ENCODE data around the gene EPC1. TPM values are rescaled to one million over a fixed set of nuclear protein-coding genes. Genes with fewer than 3 reads are reported as not detected.
"Not testable (repeated sequence)": the region's sequence is repeated elsewhere in the genome, so short reads cannot be mapped to it uniquely, and the experiment has no call there.

Gene EPC1
- total RNA-seq, 2 experiments from 2014 or later: 40.9 to 48.8 TPM

DNA sequence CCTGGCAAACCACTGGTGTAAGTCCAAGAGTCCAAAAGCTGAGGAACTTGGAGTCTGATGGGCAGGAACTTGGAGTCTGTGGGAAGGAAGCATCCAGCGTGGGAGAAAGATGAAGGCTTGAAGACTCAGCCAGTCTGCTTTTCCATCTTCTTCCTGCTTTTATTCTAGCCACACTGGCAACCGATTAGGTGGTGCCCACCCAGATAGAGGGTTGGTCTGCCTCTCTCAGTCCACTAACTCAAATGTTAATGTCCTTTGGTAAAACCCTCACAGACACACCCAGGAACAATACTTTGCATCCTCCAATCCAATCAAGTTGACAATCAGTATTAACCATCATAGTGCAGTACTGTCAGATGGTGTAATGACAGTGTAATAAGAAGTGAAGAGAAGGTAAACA is 119.2 kb downstream of the EPC1 start:
- TF ChIP-seq EZH2phosphoT487 (IDR thresholded peaks at IDR 0.05; ENCODE audit: borderline replicate concordance, low read depth, low read length): no peak
- TF ChIP-seq, protein P1, sequence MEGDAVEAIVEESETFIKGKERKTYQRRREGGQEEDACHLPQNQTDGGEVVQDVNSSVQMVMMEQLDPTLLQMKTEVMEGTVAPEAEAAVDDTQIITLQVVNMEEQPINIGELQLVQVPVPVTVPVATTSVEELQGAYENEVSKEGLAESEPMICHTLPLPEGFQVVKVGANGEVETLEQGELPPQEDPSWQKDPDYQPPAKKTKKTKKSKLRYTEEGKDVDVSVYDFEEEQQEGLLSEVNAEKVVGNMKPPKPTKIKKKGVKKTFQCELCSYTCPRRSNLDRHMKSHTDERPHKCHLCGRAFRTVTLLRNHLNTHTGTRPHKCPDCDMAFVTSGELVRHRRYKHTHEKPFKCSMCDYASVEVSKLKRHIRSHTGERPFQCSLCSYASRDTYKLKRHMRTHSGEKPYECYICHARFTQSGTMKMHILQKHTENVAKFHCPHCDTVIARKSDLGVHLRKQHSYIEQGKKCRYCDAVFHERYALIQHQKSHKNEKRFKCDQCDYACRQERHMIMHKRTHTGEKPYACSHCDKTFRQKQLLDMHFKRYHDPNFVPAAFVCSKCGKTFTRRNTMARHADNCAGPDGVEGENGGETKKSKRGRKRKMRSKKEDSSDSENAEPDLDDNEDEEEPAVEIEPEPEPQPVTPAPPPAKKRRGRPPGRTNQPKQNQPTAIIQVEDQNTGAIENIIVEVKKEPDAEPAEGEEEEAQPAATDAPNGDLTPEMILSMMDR (conservative IDR thresholded peaks at IDR 0.05; ENCODE audit: low read length): no peak
- DNase-seq (ENCODE audit: low spot score): no peak
- Histone ChIP-seq H3K27ac (ENCODE audit: low read depth, low read length, poor library complexity, severe bottlenecking) (no peak overlapping the region), H3K36me3 (ENCODE audit: insufficient read depth, low read length) (no peaks in the 10 kb centered on the region), H4K20me1 (ENCODE audit: insufficient read depth, low read length) (no peaks in the 10 kb centered on the region), H2AFZ (ENCODE audit: low read length) (no peak overlapping the region), H3K4me1 (ENCODE audit: insufficient read depth, low read length, poor library complexity, severe bottlenecking) (no peaks in the 10 kb centered on the region), H3K4me3 (ENCODE audit: low read depth, low read length, poor library complexity, severe bottlenecking) (no peak overlapping the region), H3K79me2 (ENCODE audit: insufficient read depth, low read depth, low read length) (no peaks in the 10 kb centered on the region), H3K9me3 (ENCODE audit: low read length) (no peaks in the 10 kb centered on the region), H3K4me2 (ENCODE audit: low read length) (no peak overlapping the region), H3K9me2 (ENCODE audit: insufficient read depth, low read length) (no peaks in the 10 kb centered on the region)
- no TSS peak for BruUV-seq (replicated peaks)
- ChIA-PET CTCF (ENCODE audit: unreplicated experiment) (no interaction called here), POLR2A (no interaction called here)
- intact Hi-C loops (cut with micrococcal nuclease; ENCODE audit: unreplicated experiment): no loop called here

DNA sequence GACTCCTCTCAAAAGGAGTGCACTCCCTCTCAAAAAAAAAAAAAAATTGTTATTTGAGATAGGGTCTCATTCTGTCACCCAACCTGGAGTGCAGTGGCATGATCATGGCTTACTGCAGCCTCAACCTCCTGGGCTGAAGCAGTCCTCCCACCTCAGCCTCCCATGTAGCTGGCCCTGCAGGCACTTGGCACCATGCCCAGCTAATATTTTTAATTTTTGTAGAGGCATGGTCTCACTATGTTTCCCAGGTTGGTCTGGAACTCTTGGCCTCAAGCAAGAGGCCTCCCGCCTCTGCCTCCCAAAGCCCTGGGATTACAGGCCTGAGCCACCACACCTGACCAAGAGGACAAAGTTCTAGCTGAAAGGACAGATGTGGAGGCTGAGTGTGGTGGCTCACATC is 120.3 kb downstream of the EPC1 start:
- BruUV-seq (replicated peaks): no TSS peak
- Histone ChIP-seq H3K4me1 (ENCODE audit: insufficient read depth, low read length, poor library complexity, severe bottlenecking) (no peaks in the 10 kb centered on the region), H3K4me3 (ENCODE audit: low read depth, low read length, poor library complexity, severe bottlenecking) (no peak overlapping the region), H3K36me3 (ENCODE audit: insufficient read depth, low read length) (no peaks in the 10 kb centered on the region), H4K20me1 (ENCODE audit: insufficient read depth, low read length) (no peaks in the 10 kb centered on the region), H2AFZ (ENCODE audit: low read length) (no peak overlapping the region), H3K9me3 (ENCODE audit: low read length) (no peaks in the 10 kb centered on the region), H3K79me2 (ENCODE audit: insufficient read depth, low read depth, low read length) (no peaks in the 10 kb centered on the region), H3K4me2 (ENCODE audit: low read length) (no peak overlapping the region), H3K9me2 (ENCODE audit: insufficient read depth, low read length) (no peaks in the 10 kb centered on the region), H3K27ac (ENCODE audit: low read depth, low read length, poor library complexity, severe bottlenecking) (no peak overlapping the region)
- DNase-seq (ENCODE audit: low spot score): no peak
- intact Hi-C loops (cut with micrococcal nuclease; ENCODE audit: unreplicated experiment): no loop called here
- ChIA-PET CTCF (ENCODE audit: unreplicated experiment) (no interaction called here), POLR2A (no interaction called here)
- no peak for TF ChIP-seq EZH2phosphoT487 (IDR thresholded peaks at IDR 0.05; ENCODE audit: borderline replicate concordance, low read depth, low read length)
- TF ChIP-seq, protein P1 (conservative IDR thresholded peaks at IDR 0.05; ENCODE audit: low read length): no peak

DNA sequence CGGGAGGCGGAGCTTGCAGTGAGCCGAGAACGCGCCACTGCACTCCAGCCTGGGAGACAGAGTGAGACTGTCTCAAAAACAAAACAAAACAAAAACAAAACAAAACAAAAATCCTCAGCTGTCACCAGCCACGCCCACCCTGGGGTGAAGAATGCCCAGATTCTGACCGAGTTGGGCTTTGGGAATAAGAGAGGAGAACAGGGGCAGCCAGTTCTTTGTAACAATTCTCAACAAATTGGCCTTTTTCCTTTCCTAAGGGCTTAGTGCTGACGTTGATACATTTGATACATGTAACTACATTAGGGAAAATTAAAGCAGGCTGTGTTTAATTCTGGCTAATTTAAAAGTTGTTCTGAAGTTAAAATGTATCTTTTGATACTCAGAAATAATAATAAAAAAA is 121.0 kb downstream of the EPC1 start:
- Histone ChIP-seq H3K9me3 (ENCODE audit: low read length) (no peaks in the 10 kb centered on the region), H3K4me2 (ENCODE audit: low read length) (no peak overlapping the region), H2AFZ (ENCODE audit: low read length) (no peak overlapping the region), H3K4me3 (ENCODE audit: low read depth, low read length, poor library complexity, severe bottlenecking) (no peak overlapping the region), H3K79me2 (ENCODE audit: insufficient read depth, low read depth, low read length) (no peaks in the 10 kb centered on the region), H3K27ac (ENCODE audit: low read depth, low read length, poor library complexity, severe bottlenecking) (no peak overlapping the region), H4K20me1 (ENCODE audit: insufficient read depth, low read length) (no peaks in the 10 kb centered on the region), H3K36me3 (ENCODE audit: insufficient read depth, low read length) (no peaks in the 10 kb centered on the region), H3K4me1 (ENCODE audit: insufficient read depth, low read length, poor library complexity, severe bottlenecking) (no peaks in the 10 kb centered on the region), H3K9me2 (ENCODE audit: insufficient read depth, low read length) (no peaks in the 10 kb centered on the region)
- intact Hi-C loops (cut with micrococcal nuclease; ENCODE audit: unreplicated experiment): no loop called here
- DNase-seq (ENCODE audit: low spot score): no peak
- POLR2A ChIA-PET: no interaction called here
- TF ChIP-seq EZH2phosphoT487 (IDR thresholded peaks at IDR 0.05; ENCODE audit: borderline replicate concordance, low read depth, low read length): no peak
- no TSS peak for BruUV-seq (replicated peaks)
- CTCF ChIA-PET (ENCODE audit: unreplicated experiment): no interaction called here

DNA sequence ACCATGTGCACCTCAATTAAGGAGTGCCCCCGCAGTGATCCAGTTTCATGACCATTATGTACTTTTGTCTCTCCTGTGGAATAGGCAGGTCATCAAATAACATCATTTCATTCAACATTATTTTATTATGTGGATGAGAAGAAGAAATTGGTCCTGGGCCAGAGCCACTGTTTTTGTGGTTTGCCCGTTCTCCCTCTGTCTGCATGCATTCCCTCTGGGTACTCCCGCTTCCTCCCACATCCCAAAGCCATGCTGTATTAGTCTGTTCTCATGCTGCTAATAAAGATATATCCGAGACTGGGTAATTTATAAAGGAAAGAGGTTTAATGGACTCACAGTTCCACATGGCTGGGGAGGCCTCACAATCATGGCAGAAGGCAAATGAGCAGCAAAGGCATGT is 124.6 kb downstream of the EPC1 start:
- CTCF ChIA-PET (ENCODE audit: unreplicated experiment); H2AFZ ChIP-seq (ENCODE audit: low read length); DNase-seq (ENCODE audit: low spot score); H3K27ac ChIP-seq (ENCODE audit: low read depth, low read length, poor library complexity, severe bottlenecking); BruUV-seq (replicated peaks); H3K4me2 ChIP-seq (ENCODE audit: low read length); H3K4me3 ChIP-seq (ENCODE audit: low read depth, low read length, poor library complexity, severe bottlenecking); H3K4me1 ChIP-seq (ENCODE audit: insufficient read depth, low read length, poor library complexity, severe bottlenecking); H3K9me2 ChIP-seq (ENCODE audit: insufficient read depth, low read length); H4K20me1 ChIP-seq (ENCODE audit: insufficient read depth, low read length); H3K79me2 ChIP-seq (ENCODE audit: insufficient read depth, low read depth, low read length); H3K36me3 ChIP-seq (ENCODE audit: insufficient read depth, low read length); intact Hi-C loops (cut with micrococcal nuclease; ENCODE audit: unreplicated experiment): not testable (repeated sequence)
- POLR2A ChIA-PET: interaction anchor here (0.6 to 1.2 kb wide), 2 partner anchors 403 to 884 kb away, joined by 3 read pairs; no protein-coding TSS in a partner anchor
- H3K9me3 ChIP-seq (ENCODE audit: low read length): peaks cover 11% of the 10 kb centered on the region; the same call in 1 of the 2 replicates

DNA sequence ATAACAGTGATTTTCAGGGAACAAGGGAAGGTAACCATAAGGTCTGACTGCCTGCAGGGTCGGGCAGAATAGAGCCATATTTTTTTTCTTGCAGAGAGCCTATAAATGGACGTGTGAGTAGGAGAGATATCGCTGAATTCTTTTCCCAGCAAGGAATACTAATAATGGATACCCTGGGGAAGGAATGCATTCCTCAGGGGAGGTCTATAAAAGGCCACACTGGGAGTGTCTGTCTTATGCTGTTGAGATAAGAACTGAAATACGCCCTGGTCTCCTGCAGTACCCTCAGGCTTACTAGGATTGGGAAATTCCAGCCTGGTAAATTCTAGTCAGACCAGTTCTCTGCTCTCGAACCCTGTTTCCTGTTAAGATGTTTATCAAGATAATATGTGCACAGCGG is 127.8 kb downstream of the EPC1 start:
- H4K20me1 ChIP-seq (ENCODE audit: insufficient read depth, low read length); POLR2A ChIA-PET; H3K79me2 ChIP-seq (ENCODE audit: insufficient read depth, low read depth, low read length); H3K4me3 ChIP-seq (ENCODE audit: low read depth, low read length, poor library complexity, severe bottlenecking); H2AFZ ChIP-seq (ENCODE audit: low read length); H3K9me2 ChIP-seq (ENCODE audit: insufficient read depth, low read length); BruUV-seq (replicated peaks); DNase-seq (ENCODE audit: low spot score); H3K36me3 ChIP-seq (ENCODE audit: insufficient read depth, low read length); H3K4me1 ChIP-seq (ENCODE audit: insufficient read depth, low read length, poor library complexity, severe bottlenecking); H3K4me2 ChIP-seq (ENCODE audit: low read length); H3K27ac ChIP-seq (ENCODE audit: low read depth, low read length, poor library complexity, severe bottlenecking); intact Hi-C loops (cut with micrococcal nuclease; ENCODE audit: unreplicated experiment); CTCF ChIA-PET (ENCODE audit: unreplicated experiment): not testable (repeated sequence)
- peaks cover 11% of the 10 kb centered on the region; the same call in 1 of the 2 replicates for H3K9me3 ChIP-seq (ENCODE audit: low read length)

Data from OCI-LY7 (cell line).